Activated B cell treated with CpG ODN at 0.5 μM for 24 hours (primary cell): ENCODE results near the gene TBX2. TPM values are rescaled to one million over a fixed set of nuclear protein-coding genes. Genes with fewer than 3 reads are reported as not detected.

Experiments used
- ATAC-seq: fragments of 200-7000 bp; cut with Tn5 transposase; one replicate; pipeline ENCODE4 v1.10.0; 2021; ENCODE audit warnings: low read depth, mild to moderate bottlenecking, moderate library complexity
- CTCF ChIA-PET: fragments of 350-600 bp; sonication (Branson Sonifier 250); formaldehyde crosslinking; loops from one replicate; lab custom pipeline; 2021; ENCODE audit warnings: antibody characterized with exemption; lab: Charles Lee
- POLR2A ChIA-PET: fragments of 350-600 bp; sonication (Branson Sonifier 250); formaldehyde crosslinking; loops from one replicate; lab custom pipeline; 2021; ENCODE audit warnings: antibody characterized with exemption; lab: Charles Lee
- DNase-seq: peaks from one replicate; pipeline ENCODE4 v3.0.0; 2022
- H3K27ac Mint-ChIP-seq: one replicate; pipeline ENCODE4 v1.8.0; 2020; ENCODE audit warnings: mixed read lengths
- H3K27me3 Mint-ChIP-seq: one replicate; pipeline ENCODE4 v1.8.0; 2021; ENCODE audit warnings: mixed read lengths
- H3K36me3 Mint-ChIP-seq: one replicate; pipeline ENCODE4 v1.8.0; 2021; ENCODE audit warnings: low read depth, mixed read lengths
- H3K4me1 Mint-ChIP-seq: one replicate; pipeline ENCODE4 v1.8.0; 2021; ENCODE audit warnings: mixed read lengths
- H3K4me3 Mint-ChIP-seq: one replicate; pipeline ENCODE4 v1.8.0; 2020; ENCODE audit warnings: mild to moderate bottlenecking, mixed read lengths
- H3K9me3 Mint-ChIP-seq: one replicate; pipeline ENCODE4 v1.8.0; 2020; ENCODE audit warnings: mixed read lengths
- CTCF ChIP-seq: fragments of 200-600 bp; IDR thresholded peaks from one replicate; pipeline ENCODE4 v1.8.0; 2022; ENCODE audit warnings: antibody characterized with exemption, mild to moderate bottlenecking
- intact Hi-C: fragments of 100-400 bp; cut with micrococcal nuclease; formaldehyde crosslinking; loops from one replicate; pipeline ENCODE4 v1.15.1; 2024
- total RNA-seq: library from RNA; stranded (reverse); gene quantifications from 2 replicates; pipeline ENCODE4 v1.2.3, GENCODE V29; 2022

TBX2 gene
- total RNA-seq, 1 donor from 2014 or later: not detected

- H3K9me3 Mint-ChIP-seq: no peaks in the 10 kb centered on the region
- intact Hi-C loops: loop anchor here (10.0 kb wide), 1 partner anchor 261 kb away; no protein-coding TSS in a partner anchor
- H3K4me3 Mint-ChIP-seq: no peak overlapping the region
- no peak for TF ChIP-seq CTCF
- H3K36me3 Mint-ChIP-seq: no peaks in the 10 kb centered on the region
- DNase-seq (no peak), ATAC-seq (no peak)
- POLR2A ChIA-PET: no interaction called here
- CTCF ChIA-PET: no interaction called here
- peaks cover 61% of the 10 kb centered on the region for H3K27me3 Mint-ChIP-seq
- H3K4me1 Mint-ChIP-seq: peaks cover 58% of the 10 kb centered on the region
- H3K27ac Mint-ChIP-seq: no peak overlapping the region
These were observed 6.3 kb downstream of the TBX2 start for GRCh38 chr17:61405686-61406536.

DNA sequence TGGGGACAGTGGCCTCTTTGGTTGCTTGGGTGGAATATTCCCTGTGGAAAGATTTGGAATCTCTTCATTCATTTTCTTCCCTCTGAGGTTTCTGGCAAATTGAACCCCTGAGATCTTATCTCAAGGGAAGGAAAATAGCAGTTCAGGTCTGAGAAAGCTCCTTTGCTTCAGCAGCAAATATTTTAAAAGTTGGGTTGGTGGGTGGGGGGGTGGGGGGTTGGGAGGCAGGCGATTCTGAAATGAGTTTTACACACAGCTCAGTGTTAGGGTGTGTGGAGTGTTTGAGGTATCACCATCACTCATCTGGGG, 6.8 kb downstream of the TBX2 start:
- H3K36me3 Mint-ChIP-seq: no peaks in the 10 kb centered on the region
- no peak for DNase-seq
- ChIA-PET CTCF (no interaction called here), POLR2A (no interaction called here)
- no peak overlapping the region for H3K4me3 Mint-ChIP-seq
- ATAC-seq: no peak
- no peak overlapping the region for H3K27ac Mint-ChIP-seq
- TF ChIP-seq CTCF: no peak
- H3K4me1 Mint-ChIP-seq: peaks cover 53% of the 10 kb centered on the region
- intact Hi-C loops: loop anchor here (10.0 kb wide), 1 partner anchor 262 kb away; no protein-coding TSS in a partner anchor
- H3K9me3 Mint-ChIP-seq: no peaks in the 10 kb centered on the region
- H3K27me3 Mint-ChIP-seq: peaks cover 55% of the 10 kb centered on the region

DNA sequence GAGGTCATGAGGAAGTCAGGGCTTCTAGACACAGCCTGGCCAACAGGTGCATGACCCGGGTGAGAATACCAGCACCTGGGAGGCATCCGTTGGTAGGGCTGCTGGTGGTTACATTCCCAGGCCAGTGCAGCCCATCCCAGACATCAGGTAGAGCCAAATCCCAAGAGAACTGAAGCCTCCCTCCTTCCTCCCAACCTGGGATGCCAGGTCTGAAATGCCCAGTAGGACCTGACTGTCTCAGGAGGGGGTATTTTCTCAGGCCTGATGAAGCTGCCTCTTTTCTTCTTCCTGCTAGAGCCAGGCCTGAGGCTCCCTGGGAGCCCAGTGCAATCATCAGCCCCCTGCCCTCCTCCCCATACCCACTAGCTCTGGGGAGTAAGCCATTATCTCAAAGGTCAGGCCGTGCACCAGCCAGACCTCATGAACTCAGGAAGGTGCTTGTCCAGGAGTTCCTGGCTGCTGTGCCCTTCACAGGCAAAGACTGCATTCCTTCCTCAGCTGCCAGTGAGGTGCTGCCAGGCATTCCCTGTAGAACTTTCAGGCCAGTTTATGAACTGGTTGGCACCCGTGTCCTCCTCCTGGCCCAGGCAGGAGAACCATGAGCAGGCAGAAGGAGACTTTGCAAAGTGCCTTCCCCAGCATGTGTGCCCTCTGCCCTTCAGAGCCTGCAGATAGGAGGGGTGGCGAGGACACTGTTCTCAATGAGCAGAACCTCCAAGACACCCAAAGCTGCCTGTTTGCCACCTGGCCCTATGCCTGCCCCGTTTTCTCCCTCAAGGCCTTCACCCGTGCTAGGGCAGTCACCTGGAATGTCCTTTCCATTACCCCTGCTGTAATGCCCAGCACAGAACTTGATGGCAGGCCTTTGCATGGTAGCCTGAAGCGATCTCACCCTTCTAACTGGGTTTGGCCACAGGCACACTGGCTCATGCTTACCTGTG, 7.6 kb downstream of the TBX2 start:
- peaks cover 53% of the 10 kb centered on the region for H3K27me3 Mint-ChIP-seq
- no peak overlapping the region for H3K4me3 Mint-ChIP-seq
- intact Hi-C loops: loop anchor here (10.0 kb wide), 1 partner anchor 262 kb away; no protein-coding TSS in a partner anchor
- ChIA-PET CTCF (no interaction called here), POLR2A (no interaction called here)
- H3K36me3 Mint-ChIP-seq: no peaks in the 10 kb centered on the region
- H3K9me3 Mint-ChIP-seq: no peaks in the 10 kb centered on the region
- peak; percentile 12 for DNase-seq
- H3K27ac Mint-ChIP-seq: no peak overlapping the region
- peaks cover 53% of the 10 kb centered on the region for H3K4me1 Mint-ChIP-seq
- no peak for TF ChIP-seq CTCF
- ATAC-seq: no peak

- Mint-ChIP-seq H3K4me1 (peaks cover 45% of the 10 kb centered on the region), H3K36me3 (no peaks in the 10 kb centered on the region), H3K9me3 (no peaks in the 10 kb centered on the region), H3K4me3 (peak overlapping the region; percentile 74), H3K27me3 (peaks cover 46% of the 10 kb centered on the region), H3K27ac (no peak overlapping the region)
- intact Hi-C loops: loop anchor here (2.0 to 10.0 kb wide), 2 partner anchors 14 to 264 kb away; no protein-coding TSS in a partner anchor
- ChIA-PET CTCF (interaction anchor here (1.1 kb wide), 2 partner anchors 9 to 13 kb away, joined by 3 to 4 read pairs; no protein-coding TSS in a partner anchor), POLR2A (no interaction called here)
- TF ChIP-seq CTCF: no peak
- DNase-seq: peak; percentile 17
- no peak for ATAC-seq
These were observed 8.8 kb downstream of the TBX2 start for GRCh38 chr17:61408151-61409041.
